Measurements from ENCODE around the gene FBL. TPM values are rescaled to one million over a fixed set of nuclear protein-coding genes. Genes with fewer than 3 reads are reported as not detected.

FBL gene
- total RNA-seq (2016; rRNA removed; fragmentation: Illumina TruSeq; extraction: Trizol) (153 and 235 TPM in 2 replicates), polyA plus RNA-seq (2011; rRNA removed) (408 and 468 TPM in 2 replicates), polyA minus RNA-seq (2011; rRNA and poly(A)+ RNA removed; ENCODE audit: low replicate concordance) (543 and 868 TPM in 2 replicates), Bru-seq, nascent RNA (percentile 85 among the genes with signal in this experiment), BruChase-seq, experiment 1, labeled RNA remaining after a 6-hour chase (percentile 92 among the genes with signal in this experiment), BruChase-seq, experiment 2, labeled RNA remaining after a 2-hour chase (percentile 87 among the genes with signal in this experiment)
- total RNA-seq (2016; cell fraction: cytosol; rRNA removed; fragmentation: Illumina TruSeq; extraction: Trizol; ENCODE audit: low read depth) = 97.6 and 118 TPM in 2 replicates
- total RNA-seq (2016; cell fraction: insoluble cytoplasmic fraction; rRNA removed; fragmentation: Illumina TruSeq; extraction: Trizol) = 156 and 237 TPM in 2 replicates
- total RNA-seq (2016; cell fraction: membrane; rRNA removed; fragmentation: Illumina TruSeq; extraction: Trizol) = 195 and 220 TPM in 2 replicates
- total RNA-seq (2016; cell fraction: nucleus; rRNA removed; fragmentation: Illumina TruSeq; extraction: Trizol) = 85.6 and 92.5 TPM in 2 replicates
- polyA plus RNA-seq (2011; cell fraction: cytosol; rRNA removed) = 399 and 528 TPM in 2 replicates
- polyA plus RNA-seq (2011; cell fraction: nucleus; rRNA removed) = 142 and 169 TPM in 2 replicates
- polyA plus RNA-seq (2012) = 311 and 349 TPM in 2 replicates
- 376 and 452 TPM in 2 replicates for polyA plus RNA-seq (2016; cell fraction: cytosol; fragmentation: Illumina TruSeq; extraction: Trizol; ENCODE audit: low read depth)
- polyA plus RNA-seq (2016; cell fraction: insoluble cytoplasmic fraction; fragmentation: Illumina TruSeq; extraction: Trizol; ENCODE audit: low read depth) = 420 and 553 TPM in 2 replicates
- 376 and 422 TPM in 2 replicates for polyA plus RNA-seq (2016; cell fraction: membrane; fragmentation: Illumina TruSeq; extraction: Trizol; ENCODE audit: low read depth)
- 243 and 256 TPM in 2 replicates for polyA plus RNA-seq (2016; cell fraction: nucleus; fragmentation: Illumina TruSeq; extraction: Trizol; ENCODE audit: insufficient read depth, low read depth)
- 96.2 and 102 TPM in 2 replicates for polyA minus RNA-seq (2011; cell fraction: cytosol; rRNA and poly(A)+ RNA removed)
- 21.2 and 34.9 TPM in 2 replicates for polyA minus RNA-seq (2011; cell fraction: nucleus; rRNA and poly(A)+ RNA removed)
- long read RNA-seq, experiment 1, transcript FBL-201 (9 exons, 1,160 nt) = major isoform, 130 of 191 reads
- long read RNA-seq, experiment 1, partial matches to known transcripts = 33 of 191 reads
- long read RNA-seq, experiment 1, other reads (novel, unspliced or antisense) = 28 of 191 reads
- long read RNA-seq, experiment 2, transcript FBL-201 (9 exons, 1,160 nt) = major isoform, 125 of 571 reads
- long read RNA-seq, experiment 2, partial matches to known transcripts = 353 of 571 reads
- long read RNA-seq, experiment 2, other reads (novel, unspliced or antisense) = 93 of 571 reads

GRCh38 chr19:39845933-39846677 is at the start of gene FBL:
Gene FBL, minus strand, starts transcription at chr19:39846379. Its CDS starts 79 bp downstream, at chr19:39846300.
- peak within 1 kb of the TSS; percentile 74 for H3K27ac ChIP-seq (ENCODE audit: extremely low read length, insufficient read depth, low read length)
- in situ Hi-C loops (cut with HindIII; ENCODE audit: extremely low pct_ligation_motif_present, low pct_unique_long_range_greater_than_20kb) = no loop called here
- ATAC-seq (peak; percentile 88), DNase-seq (ENCODE audit: low spot score) (peak; percentile 84), FAIRE-seq (no peak)
- H3K4me1 ChIP-seq (ENCODE audit: insufficient read depth, low read length) = peaks cover 69% of the 10 kb centered on the region
- peaks cover 48% of the 10 kb centered on the region for H3K79me2 ChIP-seq (ENCODE audit: insufficient read depth, low read length)
- peak within 1 kb of the TSS; percentile 96 for H3K4me2 ChIP-seq (ENCODE audit: low read depth, low read length)
- peak within 1 kb of the TSS; percentile 56 for H2AFZ ChIP-seq (ENCODE audit: low read length)
- H3K36me3 ChIP-seq (replicated peaks in 1 of 2; ENCODE audit: control insufficient read depth in 1 of 2, insufficient read depth in 2 of 2, low read length in 2 of 2) = peaks cover 0 to 5% of the 10 kb centered on the region in 2 experiments; a peak in 1 of 5 replicates
- ChIA-PET POLR2A (interaction anchor here (1.3 to 2.3 kb wide), 2 partner anchors 124 to 410 kb away, joined by 3 to 16 read pairs; partner anchors contain the start of genes PSMC4 and RPS16), CTCF (ENCODE audit: low intra/inter-chr PET ratio, low total read pairs) (no interaction called here)
- WGBS (ENCODE audit: low lambda C conversion rate) = under 1% methylated on average over 30 of the region's 57 CpGs
- H3K9ac ChIP-seq (ENCODE audit: insufficient read depth, low read depth, low read length) = peak within 1 kb of the TSS; percentile 83
- H3K4me3 ChIP-seq (replicated peaks in 1 of 3; ENCODE audit: insufficient read depth in 1 of 3, low read depth in 2 of 3, low read length in 3 of 3) = peak within 1 kb of the TSS; percentile 69 to 86 (median 84)
- H3K9me3 ChIP-seq (ENCODE audit: low read length) = no peaks in the 10 kb centered on the region
- H4K20me1 ChIP-seq (ENCODE audit: insufficient read depth, low read length) = peaks cover 35% of the 10 kb centered on the region
- no peaks in the 10 kb centered on the region; a peak in 1 of 5 replicates for H3K27me3 ChIP-seq (ENCODE audit: control insufficient read depth in 1 of 2, insufficient read depth in 2 of 2, low read length in 2 of 2)
- intact Hi-C loops (cut with micrococcal nuclease; ENCODE audit: unreplicated experiment) = no loop called here
- no TSS peak for BruUV-seq (replicated peaks)
- no peak for TF ChIP-seq KDM5A (IDR thresholded peaks at IDR 0.05; ENCODE audit: borderline replicate concordance, low read length)
- peak; percentile 89 for TF ChIP-seq ARID4A (CRISPR knock-in tag; IDR thresholded peaks at IDR 0.05; ENCODE audit: borderline replicate concordance)
- TF ChIP-seq MTF1 (CRISPR knock-in tag; IDR thresholded peaks at IDR 0.05) = no peak
- no peak for TF ChIP-seq HOXA9 (CRISPR knock-in tag; IDR thresholded peaks at IDR 0.05; ENCODE audit: borderline replicate concordance)
- no peak for TF ChIP-seq ZNF572 (CRISPR knock-in tag; IDR thresholded peaks at IDR 0.05)
- peak; percentile 85 for TF ChIP-seq GABPB1 (CRISPR knock-in tag; IDR thresholded peaks at IDR 0.05)
- no peak for TF ChIP-seq ATF4 (CRISPR knock-in tag; IDR thresholded peaks at IDR 0.05)
- no peak for TF ChIP-seq TEF (CRISPR knock-in tag; IDR thresholded peaks at IDR 0.05)
- TF ChIP-seq NFKBIZ (CRISPR knock-in tag; IDR thresholded peaks at IDR 0.05) = peak; percentile 64; the same call in 1 of the 2 replicates
- TF ChIP-seq ZNF883 (CRISPR knock-in tag; IDR thresholded peaks at IDR 0.05; ENCODE audit: not compliant biosample characterization) = peak; percentile 60
- no peak for TF ChIP-seq REL (CRISPR knock-in tag; conservative IDR thresholded peaks at IDR 0.05)
